DLD1 (cell line): ENCODE results near the gene NDUFAF5.

Experiments used
- in situ Hi-C: cut with HindIII; loops from 2 replicates; pipeline ENCODE4 v1.10.0; 2017; ENCODE audit warnings: low sequenced_read_pairs

Gene NDUFAF5

DNA sequence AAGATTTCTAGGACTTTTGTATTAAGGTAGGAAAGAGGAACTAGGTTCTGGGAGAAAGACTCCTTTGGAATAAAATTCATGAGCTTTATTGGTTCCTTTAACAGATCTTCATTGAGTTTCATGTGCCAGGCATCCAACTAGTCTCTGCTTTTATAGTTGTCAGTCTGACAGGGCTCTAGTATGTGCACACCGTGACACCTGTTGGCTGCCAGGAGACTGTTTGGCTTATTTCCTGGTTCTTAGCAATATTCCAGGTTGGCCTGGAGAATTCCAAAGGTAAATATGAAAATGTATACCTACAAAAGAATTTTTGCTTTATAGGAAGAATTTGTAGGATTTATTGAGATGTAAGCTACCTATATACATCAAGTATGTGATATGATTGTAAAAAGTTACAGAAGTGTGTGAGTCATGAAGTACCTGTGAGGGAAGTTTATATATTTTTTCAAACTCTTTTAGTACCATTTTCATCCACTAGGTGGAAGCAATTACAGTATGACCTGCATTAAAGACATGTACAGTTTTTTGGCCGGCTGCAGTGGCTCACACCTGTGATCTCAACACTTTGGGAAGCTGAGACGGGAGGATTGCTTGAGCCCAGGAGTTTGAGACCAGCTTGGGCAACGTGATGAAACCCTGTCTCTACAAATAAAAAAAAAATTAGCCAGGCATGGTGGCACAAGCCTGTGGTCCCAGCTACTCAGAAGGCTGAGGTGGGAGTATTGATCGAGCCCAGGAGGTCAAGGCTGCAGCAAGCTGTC is 35.2 kb downstream of the NDUFAF5 start:
- in situ Hi-C loops = no loop called here

DNA sequence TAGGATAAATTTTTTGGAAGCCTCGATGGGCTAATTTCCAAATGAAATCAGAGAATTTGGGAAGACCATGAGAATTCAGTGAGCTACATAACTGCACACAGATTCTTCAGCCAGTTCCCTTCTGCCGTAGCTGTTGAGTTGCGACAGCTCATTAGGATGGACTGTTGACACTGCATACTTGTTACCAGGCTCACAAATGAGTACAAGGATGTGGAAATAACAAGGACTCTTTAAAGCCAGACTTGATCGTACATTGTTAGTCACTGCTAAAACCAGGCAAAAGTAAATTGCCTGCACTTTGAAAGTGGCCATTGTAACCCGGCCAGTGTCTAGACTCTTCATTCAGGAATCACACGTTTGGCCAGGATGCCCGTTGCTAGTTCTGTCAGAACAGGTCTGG is 37.0 kb downstream of the NDUFAF5 start:
- in situ Hi-C loops = no loop called here

- in situ Hi-C loops = no loop called here
Measured at GRCh38 chr20:13822459-13822858, 37.6 kb downstream of the NDUFAF5 start.

DNA sequence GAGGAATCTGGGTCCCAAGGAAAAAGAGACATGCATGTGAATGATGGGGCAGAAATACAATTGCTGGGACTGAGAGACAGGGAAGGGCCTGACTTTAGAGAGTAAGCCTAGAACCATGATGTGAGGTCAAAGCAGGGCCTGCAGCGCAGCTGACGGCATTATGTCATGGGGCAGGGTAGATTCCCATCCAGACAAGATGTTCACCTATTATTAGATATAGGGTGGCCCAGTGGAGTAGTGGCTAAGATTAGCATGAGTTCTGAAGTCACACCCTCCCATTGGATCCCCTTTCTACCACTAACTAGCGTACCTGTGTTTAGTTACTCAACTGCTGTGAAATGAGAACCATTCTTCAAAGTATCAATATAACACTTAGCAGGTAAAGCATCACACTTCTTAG is 39.6 kb downstream of the NDUFAF5 start:
- in situ Hi-C loops = no loop called here

DNA sequence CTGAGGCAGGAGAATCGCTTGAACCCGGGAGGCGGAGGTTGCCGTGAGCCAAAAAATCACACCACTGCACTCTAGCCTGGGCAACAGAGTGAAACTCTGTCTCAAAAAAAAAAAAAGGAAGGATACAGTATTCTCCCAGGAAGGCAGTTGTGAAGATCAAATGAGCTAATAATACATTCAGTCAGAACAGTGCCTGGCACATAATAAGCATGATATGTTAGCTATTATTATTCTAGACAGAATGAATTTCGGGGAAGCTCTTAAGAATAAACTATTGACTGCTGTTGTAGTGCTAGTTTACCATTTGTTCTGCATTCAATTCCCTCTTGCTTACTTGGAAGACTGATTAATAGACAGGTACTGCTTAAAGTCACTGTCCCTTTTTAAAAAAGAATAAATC is 40.6 kb downstream of the NDUFAF5 start:
- in situ Hi-C loops = no loop called here

GRCh38 chr20:13831476-13831875 is 46.6 kb downstream of the NDUFAF5 start:
- in situ Hi-C loops = no loop called here

GRCh38 chr20:13838664-13839063 is 53.8 kb downstream of the NDUFAF5 start:
- in situ Hi-C loops = no loop called here

GRCh38 chr20:13839421-13840092 is 54.7 kb downstream of the NDUFAF5 start:
- in situ Hi-C loops = no loop called here

DNA sequence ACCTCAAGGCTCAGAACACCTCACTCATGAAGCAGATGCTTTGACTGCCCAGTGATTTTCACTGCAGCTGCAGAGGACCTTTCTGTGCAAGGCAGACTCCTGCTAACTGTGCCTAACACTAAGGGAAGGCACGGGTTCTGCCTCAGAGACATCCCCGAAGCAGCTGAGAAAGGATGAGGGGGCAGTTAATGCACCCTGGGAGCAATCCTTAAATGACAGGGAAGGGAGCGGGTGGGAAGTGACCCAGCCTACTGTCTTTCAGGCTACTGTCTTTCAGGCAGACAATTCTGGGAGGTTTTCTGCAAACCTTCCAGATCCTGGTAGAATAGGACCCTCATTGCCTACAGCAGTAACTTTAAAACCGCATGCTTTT is 55.3 kb downstream of the NDUFAF5 start:
- in situ Hi-C loops = no loop called here

DNA sequence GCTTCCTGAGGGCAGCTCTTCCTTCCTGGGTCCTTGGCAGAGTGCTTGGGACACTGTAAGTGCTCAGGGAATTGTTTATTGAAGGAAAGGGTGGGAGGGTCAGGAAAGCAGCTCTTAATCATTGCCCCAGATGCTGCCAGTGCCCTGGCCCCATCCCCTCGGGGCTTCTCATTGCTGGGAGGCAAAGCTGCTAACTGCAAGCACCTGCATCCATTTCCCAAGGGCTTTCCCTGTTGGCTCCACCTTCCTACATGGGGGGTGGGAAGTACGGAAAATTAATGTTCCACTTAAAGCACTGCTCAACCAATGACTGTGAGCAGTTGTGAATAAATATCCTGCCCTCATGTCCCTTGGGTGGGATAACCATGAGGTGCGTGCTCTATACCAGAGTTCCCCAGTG is 56.4 kb downstream of the NDUFAF5 start:
- in situ Hi-C loops = no loop called here

GRCh38 chr20:13844296-13844695 is 59.5 kb downstream of the NDUFAF5 start:
- in situ Hi-C loops = no loop called here

DNA sequence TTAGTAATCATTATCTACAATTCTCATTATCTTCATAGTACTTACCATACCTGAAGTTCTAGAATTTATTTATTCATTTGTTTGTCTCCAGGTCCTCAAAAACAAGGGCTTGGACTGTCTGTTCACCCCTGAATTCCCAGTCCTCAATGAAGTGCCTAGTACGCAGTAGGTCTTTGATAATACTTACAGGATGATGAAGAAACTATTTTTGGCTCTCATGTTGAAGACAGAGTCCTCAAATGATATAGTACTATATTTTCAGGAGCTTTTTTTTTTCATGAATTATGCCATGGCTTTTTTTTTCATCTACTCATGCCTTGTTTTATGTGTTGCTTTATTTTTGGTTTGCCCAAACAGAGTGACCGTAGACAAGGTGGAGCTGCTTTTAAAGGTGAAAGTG is 66.5 kb downstream of the NDUFAF5 start:
- in situ Hi-C loops = no loop called here

DNA sequence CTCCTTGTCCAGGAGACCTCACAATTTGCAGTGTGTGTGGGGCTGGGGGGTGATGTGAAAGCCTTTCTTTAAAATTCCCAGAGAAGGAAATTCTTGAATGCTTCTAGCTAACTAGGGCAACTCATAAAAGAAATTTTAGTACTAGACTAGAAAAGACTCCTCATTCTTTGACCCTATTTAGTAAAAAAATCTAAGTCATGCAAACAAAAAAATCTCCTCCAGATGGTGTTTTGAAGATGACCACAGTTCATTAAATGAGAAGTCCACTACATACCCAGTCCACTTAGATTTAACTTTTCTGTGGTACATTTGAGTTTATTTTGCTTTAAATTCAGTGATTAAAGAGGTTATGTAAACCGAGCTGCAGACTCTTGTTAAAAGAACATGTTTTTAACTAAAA is 67.5 kb downstream of the NDUFAF5 start:
- in situ Hi-C loops = no loop called here

GRCh38 chr20:13855613-13856012 is 70.8 kb downstream of the NDUFAF5 start:
- in situ Hi-C loops = no loop called here

DNA sequence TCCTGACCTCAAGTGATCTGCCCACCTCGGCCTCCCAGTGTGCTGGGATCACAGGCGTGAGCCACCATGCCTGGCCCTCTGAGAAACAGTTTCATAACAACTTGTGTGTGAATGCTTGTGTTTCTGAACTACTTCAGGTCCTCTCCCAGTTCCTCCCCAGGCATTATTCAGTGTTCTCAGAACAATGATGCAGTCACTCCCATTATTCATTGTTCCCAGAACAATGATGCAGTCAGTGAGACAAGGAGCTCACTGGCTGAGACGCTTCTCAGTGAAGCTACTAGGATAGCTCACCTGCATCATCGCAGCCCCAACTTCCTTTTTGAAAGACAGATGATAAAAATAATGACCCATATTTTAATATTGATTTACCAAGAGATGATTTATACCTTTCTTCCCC is 71.5 kb downstream of the NDUFAF5 start:
- in situ Hi-C loops = no loop called here

DNA sequence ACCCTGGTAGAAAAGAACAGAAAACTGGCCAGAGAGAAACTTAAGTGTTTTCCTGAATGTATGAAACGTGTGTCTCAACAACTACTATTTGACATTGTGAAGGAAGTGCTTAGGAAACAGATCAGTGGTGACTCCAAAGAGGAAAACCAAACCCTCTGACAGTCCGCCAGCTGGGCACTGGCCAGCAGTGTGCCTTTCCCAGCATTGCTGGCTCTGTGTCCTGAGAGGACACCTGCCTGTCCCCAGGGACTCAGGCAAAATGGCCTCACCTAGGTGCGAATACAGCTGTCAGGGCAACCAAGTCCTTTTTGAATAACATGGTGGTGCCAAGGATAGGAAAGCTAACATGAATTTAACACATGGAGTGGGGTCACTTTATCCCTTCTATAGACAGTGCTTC is 72.5 kb downstream of the NDUFAF5 start:
- in situ Hi-C loops = no loop called here

DNA sequence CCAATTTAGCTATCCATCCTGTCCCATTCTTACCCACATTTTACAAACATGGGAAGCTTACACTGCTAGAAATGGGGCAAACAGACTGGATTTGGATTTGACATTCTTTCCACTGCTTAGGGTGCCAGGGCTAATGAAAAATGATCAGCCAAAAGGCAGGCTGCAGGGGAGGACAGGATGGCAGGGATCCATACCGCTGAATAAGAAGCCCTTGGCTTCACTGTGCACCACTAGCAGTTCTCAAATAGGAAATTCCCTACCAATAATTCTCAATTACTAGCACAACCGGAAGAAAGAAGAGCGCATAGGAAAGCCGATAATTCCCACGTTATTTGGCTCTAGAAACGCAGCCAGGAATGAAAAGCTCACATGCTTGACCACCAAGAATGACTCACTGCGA is 73.1 kb downstream of the NDUFAF5 start:
- in situ Hi-C loops = no loop called here

DNA sequence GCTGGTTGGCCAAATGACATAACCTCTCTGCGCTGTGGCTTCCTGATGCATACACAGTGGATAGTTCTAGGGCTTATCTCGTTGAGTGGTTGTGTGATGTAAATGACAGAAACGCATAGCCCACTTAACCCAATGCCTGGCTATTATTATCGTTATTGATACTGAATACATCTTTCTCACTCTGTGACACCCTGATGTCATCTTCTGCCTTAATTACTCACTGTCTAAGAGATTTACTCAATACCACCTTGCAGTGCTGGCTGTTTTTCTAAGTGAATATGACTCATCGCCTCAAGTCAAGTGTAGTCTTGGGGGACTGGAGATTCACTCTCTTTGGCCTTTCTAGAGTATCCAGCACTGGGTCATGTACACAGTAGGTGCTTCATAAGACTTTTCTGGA is 73.6 kb downstream of the NDUFAF5 start:
- in situ Hi-C loops = no loop called here

- in situ Hi-C loops = no loop called here
Measured at GRCh38 chr20:13858871-13859270, 74.0 kb downstream of the NDUFAF5 start.

GRCh38 chr20:13862245-13862644 is 77.4 kb downstream of the NDUFAF5 start:
- in situ Hi-C loops = no loop called here

DNA sequence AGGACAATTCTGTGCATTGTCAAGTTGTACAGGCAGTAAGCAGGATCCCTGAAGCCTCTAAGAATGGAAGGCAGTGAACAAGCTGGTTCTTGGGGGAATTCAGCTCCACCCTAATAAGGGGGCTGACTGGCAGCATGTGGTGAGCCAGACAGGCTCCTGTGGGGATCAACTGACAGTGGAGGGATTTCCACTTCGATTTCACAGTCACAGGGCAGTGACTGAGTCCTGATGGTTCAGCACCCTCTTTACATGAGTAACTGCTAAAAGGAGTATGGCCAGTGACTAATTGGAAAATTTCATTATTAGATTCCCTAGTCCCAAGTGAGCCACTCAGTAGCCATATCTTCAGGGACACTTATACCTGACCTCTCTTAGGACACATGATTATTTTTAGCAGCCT is 78.4 kb downstream of the NDUFAF5 start:
- in situ Hi-C loops = no loop called here

DNA sequence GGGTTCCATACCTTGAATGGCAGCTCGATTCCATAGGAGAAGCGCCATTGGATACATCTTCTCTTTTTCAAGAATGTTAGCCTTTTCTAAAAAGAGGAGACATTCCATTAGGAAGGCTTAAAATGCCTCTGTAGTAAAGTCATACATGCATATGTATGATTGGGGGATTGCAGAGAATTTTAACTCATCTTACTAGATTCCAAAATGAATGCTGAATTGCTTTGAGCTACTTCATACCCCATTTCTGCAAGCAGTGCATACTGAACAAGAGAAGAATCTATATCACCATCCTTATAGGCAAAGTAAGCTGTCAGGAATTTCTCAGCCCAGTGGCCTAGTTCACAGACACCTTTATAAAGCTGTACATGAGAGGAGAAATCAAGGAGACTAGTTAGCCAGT is 80.3 kb downstream of the NDUFAF5 start:
- in situ Hi-C loops = no loop called here
